ENCODE results near the gene LONRF2.

LONRF2 gene

DNA sequence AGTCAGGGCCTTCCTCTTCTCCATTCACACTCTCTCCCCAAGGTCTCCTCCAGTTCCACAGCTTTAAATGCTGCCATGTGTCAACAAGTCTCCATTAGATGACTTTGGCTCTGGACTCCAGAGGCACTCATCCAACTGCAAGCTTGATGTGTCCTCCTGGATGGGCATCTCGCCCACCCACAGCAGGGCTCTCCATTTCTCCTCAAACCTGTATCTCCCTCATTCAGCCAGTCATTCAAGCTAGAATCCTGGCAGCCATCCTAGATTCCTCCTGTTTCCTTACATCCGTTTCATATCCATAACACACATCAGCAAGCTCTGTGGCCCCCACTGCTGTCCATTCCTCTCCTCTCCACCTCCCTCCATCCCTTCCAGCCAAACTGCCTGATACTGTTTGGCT, 91.5 kb downstream of the LONRF2 start:
- DNase-seq: no peak

DNA sequence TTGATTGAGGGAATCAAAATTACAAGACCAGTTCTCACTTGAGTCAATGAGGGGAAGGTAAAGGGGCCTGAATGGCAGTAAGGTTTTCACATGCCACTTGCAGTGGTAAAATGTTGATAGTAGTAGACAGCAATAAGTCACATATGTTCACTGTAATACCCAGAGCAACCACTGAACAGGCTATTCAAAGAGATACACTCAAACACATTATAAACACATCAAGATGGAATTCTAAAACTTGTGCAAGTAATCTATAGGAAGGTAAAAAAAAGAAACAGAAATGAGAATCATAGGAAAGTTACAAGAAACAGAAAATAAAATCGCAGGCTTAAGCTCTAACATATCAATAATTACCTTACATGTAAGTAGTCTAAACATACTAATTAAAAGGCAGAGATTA, 93.3 kb downstream of the LONRF2 start:
- DNase-seq: no peak

DNA sequence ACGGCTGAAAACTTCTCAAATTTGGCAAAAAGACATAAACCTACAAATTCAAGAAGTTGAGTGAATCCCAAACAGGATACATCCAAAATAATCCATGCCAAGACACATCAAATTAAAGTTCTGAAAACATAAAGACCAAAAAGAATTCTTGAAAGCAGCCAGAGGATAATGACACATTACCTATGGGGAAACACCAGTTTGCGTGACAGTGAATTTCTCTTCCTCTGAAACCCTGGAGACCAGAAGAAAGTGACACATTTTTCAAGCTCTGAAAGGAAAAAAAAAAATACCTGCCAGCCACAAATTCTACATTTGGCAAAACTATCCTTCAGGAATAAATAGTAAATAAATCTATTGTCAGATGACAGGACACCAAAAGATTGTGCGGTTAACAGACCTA, 93.9 kb downstream of the LONRF2 start:
- no peak for DNase-seq

DNA sequence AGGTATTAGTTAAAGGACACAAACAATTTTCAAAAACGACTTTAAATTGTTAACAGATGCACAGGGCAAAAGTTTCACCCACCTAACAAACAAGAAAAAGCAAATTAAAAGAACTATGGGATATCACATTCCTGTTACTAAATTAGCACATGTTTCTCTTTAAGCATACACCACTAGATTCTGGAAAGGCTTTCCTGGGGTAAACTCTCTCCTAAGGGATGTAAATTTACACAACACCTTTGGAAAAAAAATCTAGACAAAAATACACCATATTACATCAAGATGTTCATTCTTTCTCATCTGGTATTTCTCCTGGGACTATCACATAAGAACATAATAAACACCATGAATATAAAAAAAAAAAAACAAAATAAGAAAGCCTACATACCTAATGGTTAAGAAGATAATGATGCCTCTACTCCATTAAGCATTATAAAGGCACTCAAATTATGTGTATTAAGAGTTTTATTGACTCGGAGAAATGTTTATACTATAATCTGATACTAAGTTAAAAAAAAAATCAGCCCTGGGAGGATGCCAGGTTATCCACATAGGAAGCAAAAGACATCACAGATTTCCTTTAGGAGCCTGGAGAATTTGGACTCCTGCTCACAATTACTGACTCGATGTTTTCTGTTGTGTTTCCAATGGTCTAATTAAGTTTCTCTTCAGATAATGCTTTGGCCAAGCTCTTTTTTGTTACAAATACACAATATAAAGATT, 97.2 kb downstream of the LONRF2 start:
- DNase-seq: no peak

DNA sequence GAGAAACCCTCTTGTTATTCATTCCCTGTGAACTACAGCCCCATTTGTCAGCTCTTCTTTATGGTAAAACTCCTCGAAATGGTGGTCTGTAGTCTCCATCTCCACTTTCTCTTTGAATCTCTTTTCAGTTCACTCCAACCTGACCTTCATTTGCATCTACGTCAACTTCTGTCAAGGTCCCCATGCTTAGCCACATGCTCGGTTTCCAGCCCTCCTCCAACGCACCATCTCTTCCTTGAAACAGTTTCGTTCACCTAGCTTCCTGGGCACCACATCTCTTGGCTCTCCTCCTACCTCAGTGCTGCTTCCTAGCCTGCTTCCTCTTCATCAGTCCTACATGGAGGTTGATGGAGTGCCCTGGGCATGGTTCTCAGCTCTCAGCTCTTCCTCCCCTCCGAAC, 98.8 kb downstream of the LONRF2 start:
- no peak for DNase-seq
